CD4-positive, alpha-beta T cell treated with Interleukin-17A for 1 hour (primary cell): ENCODE measurements around the gene RYR2.
"Not testable (repeated sequence)": the region's sequence is repeated elsewhere in the genome, so short reads cannot be mapped to it uniquely, and the experiment has no call there.

Source experiments
- DNase-seq: peaks from one replicate; pipeline ENCODE4 v3.0.0-alpha.2; 2020

The RYR2 gene

DNA sequence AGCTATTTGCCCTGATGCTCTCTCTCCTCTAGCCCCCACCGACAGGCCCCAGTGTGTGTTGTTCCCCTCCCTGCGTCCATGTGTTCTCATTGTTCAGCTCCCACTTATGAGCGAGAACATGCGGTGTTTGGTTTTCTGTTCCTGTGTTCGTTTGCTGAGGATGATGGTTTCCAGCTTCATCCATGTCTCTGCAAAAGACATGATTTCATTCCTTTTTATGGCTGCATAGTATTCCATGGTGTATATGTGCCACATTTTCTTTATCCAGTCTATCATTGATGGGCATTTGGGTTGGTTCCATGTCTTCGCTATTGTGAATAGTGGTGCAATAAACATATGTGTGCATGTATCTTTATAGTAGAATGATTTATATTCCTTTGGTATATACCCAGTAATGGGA lies 110.0 kb downstream of the RYR2 start:
- not testable (repeated sequence) for DNase-seq

DNA sequence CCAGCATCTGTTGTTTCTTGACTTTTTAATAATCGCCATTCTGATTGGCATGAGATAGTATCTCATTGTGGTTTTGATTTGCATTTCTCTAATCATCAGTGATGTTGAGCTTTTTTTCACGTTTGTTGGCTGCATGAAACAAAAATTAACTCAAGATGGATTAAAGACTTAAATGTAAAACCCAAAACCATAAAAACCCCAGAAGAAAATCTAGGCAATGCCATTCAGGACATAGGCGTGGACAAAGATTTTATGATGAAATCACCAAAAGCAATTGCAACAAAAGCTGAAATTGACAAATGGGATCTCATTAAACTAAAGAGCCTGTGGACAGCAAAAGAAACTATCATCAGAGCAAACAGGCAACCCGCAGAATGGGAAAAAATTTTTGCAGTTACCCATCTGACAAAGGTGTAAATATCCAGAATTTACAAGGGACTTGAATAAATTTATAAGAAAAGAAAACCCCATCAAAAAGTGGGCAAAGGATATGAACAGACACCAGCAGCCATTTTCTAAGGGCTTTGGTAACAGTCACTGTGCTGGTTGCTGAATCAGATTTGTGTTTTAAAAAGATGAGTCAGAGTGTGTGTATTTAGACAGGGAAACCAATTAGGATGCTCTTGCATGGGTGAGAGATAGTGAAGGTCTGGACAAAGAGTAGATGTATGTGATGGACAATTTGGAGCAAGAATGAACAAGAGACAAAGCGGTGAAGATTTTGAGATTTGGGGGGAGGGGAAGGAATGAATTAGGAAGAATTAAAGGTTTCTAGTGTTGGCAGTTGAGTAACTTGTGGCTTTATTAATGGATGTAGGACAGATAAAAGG lies 110.7 kb downstream of the RYR2 start:
- DNase-seq, result no peak

DNA sequence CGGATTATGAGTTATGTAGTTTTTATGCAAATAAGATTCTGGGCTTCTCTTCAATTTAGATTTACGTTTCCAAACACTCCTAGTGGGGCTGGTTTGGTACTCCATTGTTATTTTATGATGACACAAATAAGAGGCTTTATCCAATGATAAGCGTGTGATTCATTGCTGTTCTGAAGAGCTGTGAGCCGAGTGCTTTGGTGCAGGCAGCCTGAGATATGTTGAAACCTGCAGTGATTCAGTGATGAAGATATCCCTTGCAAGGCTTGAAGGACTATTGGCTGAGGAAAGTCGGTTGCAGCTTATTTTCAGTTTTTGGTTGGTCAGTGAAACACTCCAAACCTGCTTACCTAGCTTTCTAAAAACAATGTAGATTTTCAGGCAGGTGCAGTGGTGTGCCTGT lies 112.2 kb downstream of the RYR2 start:
- no peak for DNase-seq

DNA sequence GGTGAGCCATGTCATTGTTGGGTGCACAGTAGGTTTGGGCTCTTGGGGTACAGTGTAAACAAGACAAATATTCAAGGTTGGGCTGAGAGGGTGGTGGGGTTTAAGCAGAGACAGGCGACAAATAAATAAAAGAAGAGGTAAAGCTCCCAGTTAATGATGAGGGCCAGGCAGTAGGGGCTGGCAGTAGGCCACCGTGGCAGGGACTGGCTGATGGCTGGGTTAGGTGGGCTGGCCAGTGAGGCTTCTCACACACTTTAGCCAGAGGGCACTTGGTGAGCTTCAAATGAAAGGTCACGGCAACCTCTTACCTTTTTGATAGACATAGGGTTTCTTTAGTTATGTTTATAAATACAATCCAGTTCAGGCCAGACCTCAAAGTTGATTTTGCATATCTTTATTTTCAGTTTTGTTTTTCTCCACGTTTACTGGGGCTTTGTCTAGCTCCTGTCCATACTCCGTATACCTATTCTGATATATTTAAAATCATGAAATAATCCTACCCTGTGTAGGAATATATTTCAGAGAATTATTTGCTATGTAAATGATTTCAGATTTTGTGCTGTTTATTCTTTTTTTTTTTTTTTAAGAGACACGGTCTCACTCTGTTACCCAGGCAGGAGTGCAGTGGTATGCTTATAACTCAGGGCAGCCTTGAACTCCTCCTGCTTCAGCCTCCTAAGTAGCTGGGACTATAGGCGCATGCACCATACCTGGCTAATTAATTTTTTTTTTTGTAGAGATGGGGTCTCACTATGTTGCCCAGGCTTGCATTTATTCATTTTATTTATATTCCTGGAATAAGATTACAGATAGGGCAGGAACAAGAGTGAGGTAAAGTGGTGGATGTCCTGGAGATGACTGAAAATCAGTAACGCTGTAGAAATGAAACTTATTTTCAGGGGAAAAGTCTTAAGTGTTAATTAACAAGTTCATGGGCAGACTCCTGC lies 122.7 kb downstream of the RYR2 start:
- DNase-seq, result no peak

DNA sequence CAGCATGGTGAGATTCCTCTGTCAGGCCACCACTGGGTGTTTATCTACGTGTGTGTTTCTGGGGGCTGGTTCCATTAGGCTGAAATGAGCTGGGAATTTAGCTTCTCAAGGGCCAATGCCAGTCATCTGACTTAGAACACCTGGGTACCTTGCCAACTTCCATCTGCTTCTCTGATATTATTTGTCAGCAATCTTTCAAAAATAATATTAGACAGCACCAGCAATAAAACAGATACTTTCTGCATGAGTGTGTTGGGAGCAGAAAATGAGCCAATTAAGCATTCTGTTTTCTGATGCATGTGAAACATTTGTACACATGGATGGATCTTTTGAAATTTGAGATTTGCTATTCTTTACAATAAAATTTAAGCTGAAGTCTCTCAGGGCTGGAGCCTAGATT lies 124.1 kb downstream of the RYR2 start:
- DNase-seq, result no peak

DNA sequence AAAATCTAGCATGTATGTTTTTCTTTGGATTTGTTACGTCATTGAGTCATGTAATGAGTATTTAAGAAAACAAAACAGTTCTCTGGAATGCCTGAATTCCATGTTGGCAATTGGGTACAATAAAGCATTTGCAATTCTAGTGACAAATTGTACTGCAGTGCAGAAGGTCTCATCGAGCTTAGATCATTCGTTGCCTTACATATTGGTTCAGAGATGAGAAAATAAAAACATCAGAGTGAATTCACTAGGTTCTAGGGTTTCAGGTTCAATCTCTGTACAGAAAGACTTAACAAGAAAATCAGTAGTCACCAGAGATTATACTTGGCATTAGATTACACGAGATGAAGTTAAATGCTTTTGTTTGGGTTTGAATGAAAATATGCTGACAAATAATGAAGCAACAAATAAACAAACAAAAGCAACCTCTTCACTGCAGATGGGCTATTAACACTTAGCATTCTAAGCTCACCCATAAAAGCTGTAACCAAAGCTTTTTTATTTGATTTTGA lies 124.7 kb downstream of the RYR2 start:
- no peak for DNase-seq

DNA sequence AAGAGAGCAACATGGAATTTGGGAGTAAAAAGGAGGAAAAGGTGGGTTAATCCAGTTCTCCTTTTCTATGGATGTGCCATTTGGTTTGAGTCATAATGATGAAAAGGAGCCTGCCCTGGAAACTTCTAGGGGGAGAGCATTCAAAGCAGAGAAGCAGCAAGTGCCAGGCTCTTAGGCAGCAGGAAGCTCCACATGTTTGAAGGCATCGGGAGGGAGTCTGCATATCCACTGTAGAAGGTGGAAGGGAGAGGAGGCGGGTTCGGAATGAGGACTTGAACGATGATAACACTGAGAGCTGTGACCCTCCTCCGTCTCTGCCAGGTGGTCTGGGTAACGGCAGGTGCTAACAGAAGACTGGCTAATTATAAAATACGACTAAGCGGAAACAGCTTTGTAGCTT lies 128.2 kb downstream of the RYR2 start:
- DNase-seq, result no peak

DNA sequence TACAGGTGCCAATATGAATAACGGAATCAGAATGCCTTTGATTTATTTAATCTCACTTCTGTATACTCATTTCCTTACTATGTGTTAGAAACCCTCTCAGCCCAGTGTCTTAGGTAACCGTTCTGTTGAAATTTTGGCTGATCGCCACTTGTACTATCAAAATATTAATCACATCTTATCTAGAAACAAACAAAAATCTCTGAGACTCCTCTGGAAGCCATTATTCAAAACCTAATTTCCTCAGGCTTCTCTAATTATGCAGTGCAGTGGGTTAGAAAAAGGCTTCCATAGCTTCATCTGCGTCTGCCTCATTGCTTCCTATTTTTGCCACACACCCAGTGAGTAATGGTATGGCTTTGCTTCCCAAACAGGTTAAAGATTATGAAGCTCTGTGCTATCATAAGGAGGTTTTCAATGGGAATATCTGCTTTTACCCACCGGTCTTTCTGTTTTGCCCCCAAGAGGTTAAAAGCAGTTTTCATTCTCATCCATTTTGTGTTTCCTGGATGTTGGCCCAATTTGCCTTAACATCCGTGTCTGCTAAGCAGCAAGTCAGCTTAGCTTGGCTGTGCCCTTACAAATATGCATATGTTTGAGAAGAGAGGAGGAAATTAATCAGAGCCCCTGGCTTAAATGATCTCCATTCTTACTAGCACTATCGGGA lies 129.6 kb downstream of the RYR2 start:
- no peak for DNase-seq

DNA sequence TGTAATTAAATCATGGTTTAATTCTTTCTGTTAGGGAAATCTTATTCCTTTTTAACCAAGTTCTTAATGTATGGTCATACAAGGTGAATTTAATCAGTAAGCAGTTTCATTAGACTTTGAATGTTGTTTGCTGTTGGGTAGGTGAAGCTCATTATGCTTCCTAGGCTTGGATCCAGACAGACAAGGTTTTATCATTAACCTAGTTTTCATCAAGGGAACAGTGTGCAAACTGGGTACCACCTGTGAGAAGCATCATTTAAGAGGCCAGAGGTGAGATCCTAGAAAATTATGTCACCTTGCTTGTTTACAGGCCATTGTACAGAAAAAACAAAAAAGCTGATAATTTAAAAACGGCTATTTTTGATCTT lies 130.1 kb downstream of the RYR2 start:
- DNase-seq, result no peak

DNA sequence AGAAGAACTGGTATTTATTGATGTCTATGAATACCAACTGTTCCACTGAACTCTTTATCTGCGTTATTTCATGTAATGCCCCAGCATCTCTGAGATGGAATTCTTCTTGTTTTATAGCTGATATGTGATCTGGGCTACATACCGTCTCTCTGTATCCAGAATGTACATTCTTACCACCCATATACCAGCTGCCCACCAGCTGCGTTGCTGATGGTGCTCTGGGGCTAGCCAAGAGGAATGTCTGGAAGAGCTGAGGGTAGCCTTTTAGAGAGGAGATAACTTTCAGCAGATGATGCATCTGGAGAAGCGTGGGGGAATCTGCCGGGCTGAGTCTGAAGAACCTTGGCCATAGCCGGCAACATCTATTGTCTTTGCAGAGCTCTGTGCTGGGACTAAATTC lies 137.5 kb downstream of the RYR2 start:
- no peak for DNase-seq

DNA sequence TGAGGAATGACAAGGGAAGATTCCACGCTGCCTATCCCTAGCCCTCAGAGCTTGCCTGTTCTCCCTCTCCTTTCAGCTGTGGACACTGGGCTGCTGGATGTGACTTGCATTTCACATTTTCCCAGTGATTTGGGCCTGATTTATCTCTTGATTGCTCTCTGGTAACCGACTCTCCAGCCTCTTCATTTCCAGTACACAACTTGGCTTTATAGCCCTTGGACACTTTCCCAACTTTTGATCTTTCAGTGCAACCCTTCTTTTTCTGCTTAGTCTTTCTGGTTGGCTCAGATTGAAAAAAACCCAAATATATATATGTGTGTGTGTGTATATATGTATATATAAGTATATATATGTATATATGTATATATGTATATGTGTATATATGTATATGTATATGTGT lies 138.3 kb downstream of the RYR2 start:
- DNase-seq, result no peak

DNA sequence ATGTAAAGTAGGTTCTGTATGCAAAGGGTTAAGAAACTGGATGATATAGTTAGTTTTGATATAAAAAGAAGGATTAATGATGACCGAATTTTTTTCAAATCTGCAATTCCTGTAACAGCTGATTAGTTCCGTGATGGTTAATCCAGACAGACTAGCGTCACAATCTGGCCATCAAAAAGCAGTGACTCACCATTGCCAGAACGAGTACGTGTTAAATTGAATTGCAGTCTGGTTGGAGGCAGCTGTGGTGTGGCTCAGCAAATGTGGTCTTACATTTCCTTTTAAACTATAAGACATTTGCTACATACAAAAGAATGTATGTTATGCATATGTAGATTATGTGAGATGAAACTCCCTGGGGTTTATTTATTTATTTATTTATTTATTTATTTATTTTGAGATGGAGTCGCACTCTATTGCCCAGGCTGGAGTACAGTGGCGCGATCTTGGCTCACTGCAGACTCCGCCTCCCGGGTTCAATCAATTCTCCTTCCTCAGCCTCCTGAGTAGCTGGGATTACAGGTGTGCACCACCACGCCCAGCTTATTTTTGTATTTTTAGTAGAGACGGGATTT lies 139.8 kb downstream of the RYR2 start:
- DNase-seq, result no peak

DNA sequence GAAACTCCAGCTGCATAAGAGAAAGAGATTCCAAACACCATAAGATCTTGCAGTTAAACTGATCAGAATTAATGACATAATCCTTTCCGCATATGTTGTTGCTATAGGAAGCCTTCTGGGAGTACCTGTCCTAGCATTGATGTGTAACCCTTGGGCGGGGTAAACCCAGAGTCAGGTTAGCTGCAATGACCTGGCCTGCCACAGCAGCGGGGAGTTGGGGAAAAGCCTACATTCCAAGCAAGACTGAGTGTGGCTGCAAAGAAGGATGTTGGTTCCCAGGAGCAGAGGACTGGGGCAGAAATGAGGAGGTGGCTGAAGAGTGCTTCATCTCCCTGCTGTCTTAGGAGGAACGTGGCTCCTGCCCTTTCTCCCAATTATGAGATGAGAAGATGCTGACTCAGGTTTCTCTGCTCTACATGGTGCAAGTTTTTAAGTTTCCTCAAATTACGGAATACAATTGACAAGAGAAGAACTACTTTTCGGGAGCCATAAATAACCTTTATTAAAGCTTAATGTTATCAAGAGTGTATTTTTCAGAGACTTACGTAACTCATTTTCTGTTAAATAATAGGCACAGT lies 142.1 kb downstream of the RYR2 start:
- no peak for DNase-seq

DNA sequence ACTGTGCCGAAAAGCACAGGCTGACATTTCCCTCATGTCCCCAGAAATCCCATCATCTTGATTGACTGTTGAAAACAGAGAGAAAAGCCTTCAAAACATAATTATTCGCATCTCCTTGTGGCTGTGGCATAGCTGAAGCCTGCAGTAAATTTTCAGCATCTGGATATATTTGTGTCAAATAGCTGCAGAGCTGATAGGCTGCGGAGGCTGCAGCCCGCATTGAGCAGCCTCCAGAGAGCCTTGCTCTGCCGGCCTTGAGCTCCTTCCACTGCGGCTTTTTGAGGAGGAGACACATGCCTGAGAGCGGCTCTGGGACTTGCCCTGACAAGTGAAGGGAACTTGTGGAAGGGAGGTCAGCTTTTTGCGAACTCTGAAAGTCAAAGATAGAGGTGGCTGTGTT lies 144.7 kb downstream of the RYR2 start:
- DNase-seq, result no peak

DNA sequence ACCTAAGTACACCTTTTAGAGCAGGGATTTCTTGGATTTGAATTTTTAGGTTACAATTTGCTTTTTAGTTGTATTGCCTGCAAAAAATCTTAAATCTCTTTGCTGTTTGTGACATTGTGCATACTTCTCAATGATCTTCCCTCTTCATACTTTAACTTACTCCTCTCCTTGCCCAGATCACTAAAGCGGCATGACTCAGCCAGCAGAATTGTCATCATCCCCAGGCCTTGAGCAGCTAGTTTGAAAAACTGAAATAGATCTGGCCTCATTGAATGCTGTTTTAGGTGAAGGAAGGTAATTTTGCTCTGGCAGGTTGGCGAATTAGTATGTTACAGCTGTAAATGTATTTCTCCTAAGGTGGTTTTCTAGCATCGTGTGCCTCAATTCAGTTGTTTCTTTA lies 145.9 kb downstream of the RYR2 start:
- no peak for DNase-seq

DNA sequence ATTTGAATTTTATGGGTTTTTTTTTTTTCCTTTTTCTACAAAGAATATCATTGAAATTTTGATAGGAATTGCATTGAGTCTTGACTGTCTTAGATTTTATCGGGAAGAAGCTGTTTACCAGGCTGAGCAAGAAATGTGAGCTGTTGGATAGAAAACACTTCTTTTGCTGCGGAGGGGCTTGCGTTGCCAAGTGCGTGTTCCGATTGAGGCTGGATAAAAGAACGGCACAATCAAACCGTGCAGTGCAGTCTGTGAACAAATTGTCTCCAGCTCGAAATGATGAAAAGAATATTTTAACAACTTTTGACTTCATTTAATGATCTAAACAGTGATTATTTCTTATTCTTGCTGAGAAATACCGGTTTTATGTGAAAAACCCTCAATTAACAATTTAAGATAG lies 149.4 kb downstream of the RYR2 start:
- no peak for DNase-seq

DNA sequence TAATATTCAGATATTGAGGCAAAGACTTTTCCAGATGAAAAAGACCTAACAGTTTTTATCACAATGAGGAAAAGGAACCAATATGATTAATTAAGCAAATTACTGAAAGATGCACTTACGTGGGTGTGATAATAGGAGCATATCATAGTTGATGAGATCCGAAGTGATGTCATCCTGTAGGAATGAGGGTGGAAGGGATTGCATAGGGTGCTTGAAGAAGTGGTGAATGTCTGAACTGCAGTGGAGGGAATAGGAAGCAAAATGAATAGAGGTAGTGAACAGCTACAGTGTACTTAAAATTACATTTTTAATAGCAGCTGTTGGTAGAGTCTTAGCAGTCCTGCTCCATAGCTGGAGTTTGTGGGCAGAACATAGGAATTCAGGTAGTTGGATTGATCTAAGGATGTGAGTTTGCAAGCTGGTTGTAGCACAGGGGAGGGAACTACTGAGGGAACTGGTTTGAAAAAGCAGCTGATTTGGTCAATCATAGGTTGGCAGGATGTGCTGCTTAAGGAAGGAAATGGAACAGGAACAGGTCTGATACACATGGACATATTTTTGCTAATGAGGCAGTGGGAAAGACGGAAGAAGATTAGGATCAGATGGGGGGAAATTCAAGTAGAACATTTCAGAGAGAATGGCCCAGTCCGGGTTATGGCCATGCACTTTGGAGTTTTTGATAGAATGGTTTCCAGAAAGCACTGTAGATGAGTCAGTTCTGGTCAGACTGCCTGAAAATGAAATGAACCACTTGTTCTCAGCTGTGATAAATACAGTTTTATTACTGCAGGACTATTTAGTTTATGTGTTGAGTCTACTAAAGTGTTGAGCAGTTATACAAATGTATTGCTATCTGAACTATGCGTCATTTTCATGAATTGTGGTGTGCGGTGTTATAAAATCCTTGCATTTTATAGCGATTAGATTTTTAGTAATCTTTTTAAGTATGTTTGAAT lies 155.8 kb downstream of the RYR2 start:
- no peak for DNase-seq

DNA sequence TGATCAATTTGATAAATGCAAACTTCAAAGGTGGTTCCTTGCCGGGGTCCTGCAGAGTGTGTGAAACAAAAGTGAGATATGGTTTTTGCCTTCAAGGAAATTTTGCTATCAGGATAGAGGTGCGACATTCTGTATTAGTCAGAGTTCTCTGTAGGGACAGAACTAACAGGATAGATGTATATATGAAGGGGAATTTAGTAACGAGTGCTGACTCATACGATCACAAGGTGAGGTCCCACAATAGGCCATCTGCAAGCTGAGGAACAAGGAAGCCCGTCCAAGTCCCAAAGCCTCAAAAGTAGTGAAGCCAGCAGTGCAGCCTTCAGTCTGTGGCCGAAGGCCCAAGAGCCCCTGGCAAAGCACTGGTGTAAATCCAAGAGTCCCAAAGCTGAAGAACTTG lies 157.0 kb downstream of the RYR2 start:
- no peak for DNase-seq

DNA sequence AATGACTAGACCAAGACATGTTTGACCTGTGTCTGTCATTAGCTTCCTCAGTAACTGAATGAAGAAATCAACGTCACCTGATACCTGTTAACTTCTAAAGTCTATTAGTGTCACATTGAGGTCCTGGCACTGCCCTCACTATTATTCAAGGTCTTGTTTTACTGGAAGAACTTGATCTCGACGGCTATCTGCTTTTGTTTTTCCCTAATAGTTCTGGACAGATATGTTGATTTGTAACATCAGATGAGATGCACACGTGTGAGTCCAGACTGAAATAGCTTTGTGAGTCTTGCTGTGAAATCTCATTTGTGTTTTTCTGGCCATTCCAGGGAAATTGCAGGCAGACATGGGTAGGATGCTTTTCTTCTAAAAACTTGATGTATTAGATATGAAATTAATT lies 159.2 kb downstream of the RYR2 start:
- DNase-seq, result no peak

DNA sequence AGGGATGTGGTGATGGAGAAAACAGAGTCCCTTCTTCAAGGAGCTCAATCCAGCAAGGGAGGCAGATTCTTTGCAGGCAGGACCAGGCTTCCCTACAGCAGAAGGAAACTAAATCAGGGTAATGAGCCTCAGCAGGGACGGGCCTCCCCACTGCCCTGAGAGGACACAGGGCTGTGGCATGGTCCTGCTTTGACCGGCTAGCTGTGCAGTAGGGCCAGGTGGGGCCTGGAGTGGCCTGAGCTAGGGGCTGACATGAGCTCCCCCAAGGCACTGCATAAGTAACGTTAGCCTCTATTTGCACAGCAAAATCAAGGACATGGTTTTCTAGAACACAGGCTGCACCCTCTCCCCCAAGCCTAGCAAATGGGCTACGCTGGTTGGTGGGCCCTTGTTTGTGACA lies 162.9 kb downstream of the RYR2 start:
- DNase-seq, result no peak

DNA sequence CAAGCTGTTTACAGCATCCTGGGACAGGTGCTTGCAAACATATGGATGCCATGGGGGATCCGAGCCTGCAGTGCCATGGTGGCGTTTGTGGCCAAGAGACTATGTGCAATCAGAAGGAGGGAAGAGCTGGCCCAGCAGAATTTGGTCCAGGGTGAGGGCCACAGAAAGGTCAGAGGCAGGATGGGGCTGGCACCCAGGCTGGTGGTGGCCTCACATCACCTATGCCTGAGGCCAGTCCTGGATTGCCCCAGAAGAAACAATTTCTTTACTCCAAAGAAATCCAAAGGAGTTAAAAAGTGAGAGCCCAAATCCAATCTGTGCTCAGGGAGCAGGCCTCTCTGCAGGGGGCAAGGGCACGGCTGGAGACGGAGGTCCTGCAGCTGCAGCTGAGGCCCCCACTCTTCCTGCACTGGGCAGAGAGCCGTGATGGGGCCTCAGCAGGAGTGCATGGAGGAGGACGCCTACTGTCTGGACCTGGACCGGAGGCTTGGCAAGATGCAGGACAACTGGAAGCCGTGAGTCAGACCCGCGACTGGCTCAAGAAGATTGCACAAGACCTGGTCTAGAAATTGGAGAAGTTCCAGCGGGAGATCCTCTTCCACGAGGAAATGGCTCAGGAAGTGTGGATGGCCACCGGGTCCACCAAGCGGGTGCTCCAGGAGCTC lies 163.5 kb downstream of the RYR2 start:
- no peak for DNase-seq
